HG03354 (cell line): ENCODE results near the gene DLX3.
A peak's percentile ranks its signal among the peaks of the same experiment; 100 is the strongest.

ENCODE experiments used
- ATAC-seq: cut with Tn5 transposase; IDR thresholded peaks from one replicate; pipeline ENCODE4 v1.9.1; 2021; ENCODE audit warnings: mild to moderate bottlenecking; ENCODE audit not compliant: unreplicated experiment, poor library complexity, severe bottlenecking

Gene DLX3

DNA sequence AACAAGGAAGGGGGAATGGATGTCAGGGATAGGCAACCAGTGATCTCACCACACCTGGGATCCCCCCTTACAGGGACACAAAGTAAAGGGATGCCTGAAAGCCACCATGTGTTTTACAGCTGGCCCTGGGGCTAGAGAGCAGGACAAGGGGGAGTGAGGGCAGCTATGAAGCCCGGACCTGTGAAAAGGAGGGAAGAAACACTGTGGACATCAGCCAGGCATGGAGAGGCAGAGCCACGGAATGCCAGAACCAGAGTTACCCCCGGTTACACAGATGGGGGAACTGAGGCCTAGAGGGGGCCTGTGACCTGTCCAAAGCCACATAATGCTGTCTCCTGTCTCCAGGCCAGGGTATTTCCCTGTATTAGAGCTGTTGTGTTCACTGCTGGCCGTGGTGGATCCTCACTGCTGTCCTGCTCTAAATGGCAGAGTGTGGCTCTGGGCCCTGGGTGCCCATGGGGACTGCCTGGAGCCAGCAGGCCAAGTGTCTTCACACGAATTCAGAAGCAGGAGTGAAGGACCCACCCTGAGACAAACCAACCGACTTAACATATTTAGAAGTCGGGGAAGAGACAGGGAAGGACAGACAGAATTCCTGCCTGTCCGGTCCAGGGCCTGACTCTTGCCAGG is 31.1 kb upstream of the DLX3 start:
- no peak for ATAC-seq

DNA sequence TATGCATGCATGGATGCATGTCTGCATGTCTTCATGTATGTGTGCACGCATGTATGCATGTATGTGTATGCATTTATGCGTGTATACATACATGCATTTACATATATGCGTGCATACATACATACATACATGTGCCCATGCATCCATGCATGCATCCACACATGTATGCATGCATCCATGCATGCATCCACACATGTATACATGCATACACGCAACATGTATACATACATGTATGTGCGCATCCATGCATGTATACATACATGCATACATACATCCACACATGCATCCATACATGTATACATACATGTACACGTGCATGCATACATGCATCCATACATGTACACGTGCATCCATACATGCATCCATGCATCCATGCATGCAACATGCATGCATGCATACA is 29.8 kb upstream of the DLX3 start:
- ATAC-seq, result no peak

DNA sequence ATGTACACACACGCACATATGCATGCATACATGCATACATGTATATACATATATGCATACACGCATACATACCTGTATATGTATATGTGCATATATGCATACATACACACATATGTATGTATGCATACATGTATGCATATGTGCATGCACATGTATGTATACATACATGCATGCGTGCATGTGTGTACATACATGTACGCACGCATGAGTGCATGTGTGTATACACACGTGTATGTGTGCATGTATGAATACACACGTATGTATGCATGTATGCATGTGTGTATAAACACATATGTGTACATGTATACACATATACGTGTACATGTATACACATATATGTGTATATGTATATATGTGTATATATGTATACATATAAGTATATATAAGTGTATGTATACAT is 28.5 kb upstream of the DLX3 start:
- ATAC-seq, result no peak

DNA sequence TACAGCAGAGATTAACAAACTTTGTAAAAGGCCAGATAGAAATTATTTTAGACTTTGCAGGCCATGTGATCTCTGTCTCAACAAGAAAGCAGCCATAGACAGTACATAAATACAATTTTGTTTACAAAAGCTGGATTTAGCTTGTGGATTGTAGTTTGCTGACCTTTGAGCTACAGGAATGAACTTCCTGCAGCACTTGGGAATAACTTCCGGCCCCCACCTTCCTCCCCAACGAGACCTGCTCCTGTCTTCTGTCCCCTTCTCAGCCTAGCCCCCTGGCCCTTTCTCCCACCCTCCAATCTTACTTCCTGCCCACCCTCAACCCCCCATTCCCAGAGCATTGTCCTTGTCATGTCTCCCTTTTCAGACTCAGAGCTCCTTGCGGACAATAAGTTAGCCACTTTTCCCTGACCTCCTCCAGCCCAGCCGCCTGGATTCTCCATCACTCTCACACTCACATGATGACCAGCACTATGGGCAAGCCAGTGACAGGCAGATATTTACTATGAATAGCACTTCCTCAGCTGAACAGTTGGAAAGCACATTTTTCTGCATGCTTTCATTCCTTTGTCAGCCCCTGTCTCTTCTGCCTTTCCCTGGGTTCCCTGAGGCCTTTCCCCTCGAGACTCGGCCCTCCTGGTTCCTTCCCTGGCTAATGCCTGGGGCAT is 27.6 kb upstream of the DLX3 start:
- no peak for ATAC-seq

DNA sequence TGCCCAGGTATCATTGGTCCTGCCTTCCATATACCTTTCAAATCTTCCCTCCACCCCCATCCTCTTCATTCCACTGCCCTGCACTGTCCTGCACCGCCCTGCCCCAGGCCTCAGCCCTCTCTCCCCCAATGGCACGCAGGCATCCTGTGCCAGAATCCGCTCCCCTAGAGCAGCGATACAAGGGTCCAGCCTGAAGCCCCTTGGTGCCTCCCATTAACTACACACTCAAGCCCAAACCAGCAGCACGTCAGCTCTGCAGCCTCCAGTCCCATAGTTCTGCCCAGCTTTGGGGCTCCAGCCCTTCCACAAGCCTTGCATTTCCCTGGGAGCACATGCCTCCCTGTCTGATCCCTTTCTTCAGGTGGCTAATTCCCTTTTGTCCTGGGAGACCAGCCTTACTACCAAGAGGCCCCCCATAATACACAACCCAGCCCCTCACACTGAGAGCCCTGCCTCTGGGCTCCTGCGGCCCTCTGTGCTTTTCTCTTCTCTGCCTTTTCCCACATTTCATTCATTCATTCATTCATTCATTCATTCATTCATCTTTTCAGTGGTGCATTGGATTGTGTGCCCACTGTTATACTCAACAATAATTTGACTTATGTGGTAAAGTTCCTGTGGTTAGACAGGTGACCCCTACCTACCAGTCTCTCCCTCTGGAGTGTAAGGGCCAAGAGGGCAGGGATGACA is 26.8 kb upstream of the DLX3 start:
- ATAC-seq, result no peak

DNA sequence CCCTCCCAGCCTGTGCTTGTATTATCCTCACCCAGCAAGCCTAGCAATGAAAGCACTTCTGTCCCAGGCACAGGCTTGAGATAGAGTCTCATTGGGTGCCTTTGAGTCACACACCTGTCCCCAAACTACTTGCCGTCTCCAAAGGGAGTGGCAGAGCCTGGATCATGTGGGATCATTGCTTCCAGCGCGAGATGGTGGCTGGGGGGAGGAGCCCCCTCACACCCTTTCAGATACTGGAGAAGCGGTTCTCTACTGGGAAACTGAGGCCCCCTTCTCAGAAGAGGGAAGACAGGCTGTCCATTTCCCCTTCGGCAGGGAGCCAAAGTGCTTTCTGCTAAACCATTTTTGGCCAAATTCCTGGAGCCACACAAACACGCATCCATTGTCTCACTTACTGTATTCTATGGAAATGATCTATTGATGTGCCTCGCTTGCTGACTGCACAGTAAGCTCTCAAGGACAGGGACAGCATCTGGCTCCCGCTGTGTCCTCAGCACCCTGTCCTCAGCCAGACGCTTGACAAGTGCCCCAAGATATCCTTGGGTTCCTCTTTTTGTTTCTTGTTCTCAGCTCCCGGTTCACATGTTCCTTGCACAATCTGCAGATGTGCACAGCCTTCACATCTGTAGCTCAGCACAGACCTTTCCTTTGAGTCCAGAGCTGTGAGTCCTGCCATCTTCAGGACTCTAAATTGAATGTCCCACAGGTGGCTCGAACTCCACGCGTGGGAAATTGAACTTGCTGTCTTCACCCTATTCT is 26.0 kb upstream of the DLX3 start:
- no peak for ATAC-seq

DNA sequence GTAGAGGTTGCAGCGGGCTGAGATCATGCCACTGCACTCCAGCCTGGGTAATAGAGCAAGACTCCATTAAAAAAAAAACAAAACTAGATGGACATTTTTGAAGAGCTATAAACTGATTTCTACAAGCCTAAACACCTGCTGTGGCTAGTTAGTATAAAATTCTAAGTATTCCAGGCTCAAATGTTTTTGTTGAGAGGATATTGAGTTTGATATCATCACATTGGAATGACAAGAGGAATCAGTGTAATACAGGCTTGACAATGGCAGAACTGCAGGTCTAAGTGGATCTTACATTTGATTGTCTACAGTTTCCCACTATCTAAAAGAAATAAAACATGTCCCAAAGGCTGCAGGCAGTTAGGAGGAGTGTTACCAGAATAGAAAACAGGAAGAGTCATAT is 23.9 kb upstream of the DLX3 start:
- no peak for ATAC-seq

DNA sequence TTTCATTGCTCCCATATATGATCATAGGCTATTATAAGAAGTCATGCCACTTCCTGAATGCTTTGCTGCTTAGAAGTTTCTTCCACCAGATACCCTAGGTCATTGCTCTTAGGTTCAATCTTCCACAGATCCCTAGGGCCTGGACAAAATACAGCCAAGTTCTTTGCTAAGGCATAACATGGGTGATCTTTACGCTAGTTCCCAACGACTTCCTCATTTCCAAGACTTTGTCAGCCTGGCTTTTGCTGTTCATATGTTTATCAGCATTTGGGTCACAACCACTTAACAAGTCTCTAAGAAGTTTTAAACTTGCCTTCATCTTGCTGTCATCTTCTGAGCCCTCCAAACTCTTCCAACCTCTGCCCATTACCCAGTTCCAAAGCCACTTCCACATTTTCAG is 20.1 kb upstream of the DLX3 start:
- no peak for ATAC-seq

DNA sequence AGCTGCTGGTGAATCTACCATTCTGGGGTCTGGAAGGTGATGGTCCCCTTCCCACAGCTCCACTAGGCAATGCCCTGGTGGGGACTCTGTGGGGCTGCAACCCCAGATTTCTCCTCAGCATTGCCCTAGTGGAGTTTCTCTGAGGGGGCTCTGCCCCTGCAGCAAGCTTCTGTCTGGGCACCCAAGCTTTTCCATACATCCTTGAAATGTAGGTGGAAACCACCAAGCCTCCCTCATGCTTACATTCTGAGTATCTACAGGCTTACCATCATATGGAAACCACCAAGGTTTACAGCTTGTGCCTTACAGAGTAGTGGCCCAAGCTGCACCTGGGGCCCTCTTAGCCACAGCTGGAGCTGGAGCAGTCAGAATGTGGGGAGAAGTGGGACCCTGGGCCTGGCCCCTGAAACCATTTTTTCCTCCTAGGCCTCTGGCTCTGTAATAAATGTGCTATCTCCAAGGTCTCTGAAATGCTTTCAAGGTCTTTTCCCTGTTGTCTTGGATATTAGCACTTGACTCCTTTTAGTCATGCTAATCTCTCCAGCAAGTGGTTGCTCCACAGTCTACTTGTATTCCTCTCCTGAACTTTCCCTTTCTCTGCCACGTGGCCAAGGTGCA is 19.6 kb upstream of the DLX3 start:
- ATAC-seq, result no peak

DNA sequence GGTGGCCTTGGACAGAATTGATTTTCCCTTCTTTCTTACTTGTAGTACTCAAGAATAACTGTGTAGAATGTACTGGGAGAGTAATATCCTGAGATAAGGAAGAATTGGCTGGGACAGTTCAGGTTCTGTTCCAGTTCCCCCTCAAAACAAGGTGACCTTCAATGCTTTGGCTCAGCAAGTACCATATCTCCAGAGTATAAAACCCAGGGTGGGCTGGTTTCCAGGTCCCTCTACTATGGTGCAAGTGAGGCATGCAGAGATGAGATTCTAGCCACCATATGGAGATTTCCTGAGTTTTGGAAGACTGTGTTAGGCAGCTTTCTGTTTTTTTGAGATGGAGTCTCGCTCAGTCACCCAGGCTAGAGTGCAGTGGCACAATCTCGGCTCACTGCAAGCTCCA is 18.1 kb upstream of the DLX3 start:
- no peak for ATAC-seq

DNA sequence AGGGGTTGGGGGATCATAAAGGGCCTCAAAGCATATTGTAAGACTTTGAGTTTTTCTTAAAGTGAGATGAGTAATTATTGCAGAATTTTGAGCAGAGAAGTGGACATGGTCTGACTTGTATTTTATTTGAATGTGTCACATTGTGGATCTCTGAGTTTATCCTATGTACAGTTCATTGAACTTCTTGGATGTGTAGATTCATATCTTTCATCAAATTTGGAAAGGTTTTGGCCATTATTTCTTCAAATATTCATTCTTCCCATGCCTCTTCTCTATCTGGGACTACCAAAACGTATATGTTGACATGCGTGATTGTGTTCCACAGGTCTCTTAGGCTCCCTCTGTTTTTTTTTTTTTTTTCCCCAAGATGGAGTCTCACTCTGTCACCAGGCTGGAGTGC is 14.3 kb upstream of the DLX3 start:
- no peak for ATAC-seq

DNA sequence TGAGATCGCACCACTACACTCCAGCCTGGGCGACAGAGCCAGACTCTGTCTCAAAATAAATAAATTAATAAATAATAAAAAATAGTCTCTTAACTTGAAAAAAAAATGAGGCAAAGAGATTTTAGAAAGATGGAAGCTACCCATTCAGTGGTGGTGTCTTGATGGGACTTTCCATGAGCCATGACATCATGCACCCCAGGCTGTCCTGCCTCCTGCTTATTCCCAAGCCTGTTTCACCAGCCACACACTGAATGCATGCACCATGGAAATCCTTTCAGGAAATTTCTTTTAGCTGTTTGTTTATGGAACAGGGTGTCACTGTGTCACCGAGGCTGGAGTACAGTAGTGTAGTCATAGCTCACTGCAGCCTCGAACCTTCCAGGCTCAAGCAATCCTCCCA is 8.9 kb upstream of the DLX3 start:
- ATAC-seq, result no peak

DNA sequence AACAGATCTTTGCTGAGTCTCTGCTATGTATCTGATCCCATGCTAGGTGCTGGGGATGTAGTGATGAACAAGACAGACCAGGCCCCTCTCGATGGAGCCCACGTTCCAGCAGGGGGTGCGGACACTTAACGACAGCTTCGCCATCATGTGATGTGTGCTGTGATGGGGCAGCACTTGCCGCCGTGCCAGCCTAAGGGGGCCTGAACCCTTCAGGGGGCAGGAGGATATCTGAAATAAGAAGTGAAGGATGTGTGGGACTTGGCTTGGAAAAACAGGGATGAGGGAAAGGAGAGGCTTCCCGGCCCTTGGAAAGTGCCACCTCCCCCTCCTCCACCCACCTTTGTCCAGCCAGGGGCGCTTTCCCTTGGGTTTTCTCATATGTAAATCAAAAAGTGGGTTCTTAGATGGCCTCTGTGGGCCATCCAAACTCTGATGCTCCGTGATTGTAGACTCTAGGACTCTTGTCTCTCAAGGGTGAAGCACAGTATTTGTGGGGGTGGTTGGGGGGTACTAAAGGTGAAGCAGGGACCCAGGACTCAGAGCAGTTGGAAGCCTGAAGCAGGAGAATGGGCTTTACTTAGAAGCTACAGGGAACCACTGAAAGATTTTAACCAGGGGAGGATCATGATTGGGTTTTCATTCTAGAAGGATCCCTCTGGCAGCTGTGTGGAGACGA is 4.0 kb upstream of the DLX3 start:
- no peak for ATAC-seq

DNA sequence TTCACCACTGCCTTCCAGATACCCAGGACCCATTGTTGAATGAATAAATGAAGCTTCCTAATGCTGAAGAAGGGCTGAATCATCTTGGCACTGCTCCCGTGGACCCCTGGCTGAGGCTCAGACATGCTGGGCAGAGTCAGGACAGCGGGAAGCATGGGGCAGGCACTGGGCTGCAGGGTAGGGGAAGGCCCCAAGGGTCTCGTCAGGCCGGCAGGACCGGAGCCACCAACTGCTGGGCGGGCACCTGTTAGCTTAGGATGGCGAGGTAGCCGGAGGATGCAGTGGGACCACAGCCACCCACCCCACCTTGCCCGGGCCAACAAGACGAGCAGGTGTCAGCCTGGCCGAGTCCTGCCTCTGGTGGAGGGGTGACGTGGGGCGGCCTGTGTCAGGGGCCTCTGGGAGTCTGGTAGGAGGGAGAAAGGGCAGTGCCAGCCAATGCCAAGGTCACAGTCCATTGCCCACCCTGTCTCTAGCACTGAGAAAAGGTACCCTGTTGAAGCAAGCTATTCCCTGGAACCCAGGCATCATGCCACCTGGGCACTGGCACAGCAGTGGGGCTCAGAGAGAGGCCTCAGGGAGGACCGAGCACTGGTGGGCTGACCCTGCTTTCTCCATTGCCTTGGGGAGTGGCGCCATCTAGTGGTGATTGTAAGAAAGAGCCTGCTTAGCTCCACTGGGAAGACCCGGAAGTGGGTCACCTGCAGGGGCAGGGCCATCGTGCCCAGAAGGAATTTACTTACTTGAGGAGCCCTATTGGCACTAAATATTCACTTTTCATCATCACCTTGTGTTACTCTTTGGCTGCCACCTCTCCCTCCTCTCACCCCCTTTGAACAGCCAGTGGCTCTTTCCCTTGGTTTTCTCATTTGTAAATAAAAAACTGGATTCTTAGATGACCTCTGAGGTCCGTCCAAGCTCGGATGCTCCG is 3.0 kb upstream of the DLX3 start:
- no peak for ATAC-seq

DNA sequence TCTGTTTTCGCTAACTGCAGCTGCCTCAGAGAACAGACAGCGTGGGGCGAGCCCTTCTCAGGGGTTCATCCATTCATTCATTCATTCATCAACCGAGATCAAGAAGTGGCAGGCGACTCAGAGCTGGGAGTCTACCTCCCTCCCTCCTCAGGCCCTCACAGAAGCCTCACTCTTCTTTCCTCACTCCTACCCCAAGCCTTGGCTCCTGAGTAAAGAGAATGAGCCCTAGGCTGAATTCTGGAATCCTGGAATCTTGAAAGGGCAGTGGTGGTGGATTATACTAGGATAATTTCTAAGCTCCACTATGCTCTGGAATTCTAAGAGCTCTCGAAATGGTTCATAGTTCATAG is 2.3 kb upstream of the DLX3 start:
- no peak for ATAC-seq

DNA sequence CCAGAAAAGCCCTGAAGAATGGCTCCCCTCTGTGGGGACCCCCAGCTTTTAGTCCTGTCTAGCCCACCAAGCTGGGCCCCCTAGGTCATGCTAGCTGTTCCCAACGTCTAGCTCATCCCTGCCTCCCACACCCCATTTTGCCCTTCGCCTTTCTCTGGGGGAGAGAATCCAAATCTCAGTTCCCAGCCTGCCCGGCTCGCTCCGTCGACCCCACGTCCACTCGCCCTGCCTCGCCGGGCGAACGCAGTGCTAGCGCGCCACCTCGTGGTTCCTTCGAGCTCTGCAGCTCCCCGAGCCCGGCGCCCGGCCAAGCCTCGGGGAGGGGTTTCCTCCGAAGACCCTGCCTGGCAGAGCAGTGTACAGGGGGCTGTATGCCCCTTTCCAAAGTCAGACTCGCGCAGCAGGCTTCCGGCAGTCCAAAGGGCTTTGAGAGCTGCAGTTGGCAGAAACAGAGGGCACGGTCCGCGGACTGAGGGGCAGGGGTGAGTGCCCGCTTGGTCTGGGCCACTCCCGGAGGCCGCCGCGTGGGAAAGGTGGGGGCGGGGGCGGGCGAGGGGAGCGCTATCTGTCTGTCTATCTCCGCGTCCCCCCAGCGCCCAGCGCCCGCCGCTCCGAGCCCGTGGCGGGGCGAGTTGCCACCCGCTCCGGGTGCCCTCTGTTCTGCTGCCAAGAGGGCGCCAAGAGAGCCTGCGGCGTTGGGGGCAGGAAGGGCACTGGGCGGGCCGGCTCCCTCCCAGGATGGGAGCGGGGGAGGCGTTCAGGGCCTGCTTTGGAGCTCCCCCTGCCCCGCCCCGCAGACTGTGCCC is 1.7 kb upstream of the DLX3 start:
- peak; percentile 50 for ATAC-seq

DNA sequence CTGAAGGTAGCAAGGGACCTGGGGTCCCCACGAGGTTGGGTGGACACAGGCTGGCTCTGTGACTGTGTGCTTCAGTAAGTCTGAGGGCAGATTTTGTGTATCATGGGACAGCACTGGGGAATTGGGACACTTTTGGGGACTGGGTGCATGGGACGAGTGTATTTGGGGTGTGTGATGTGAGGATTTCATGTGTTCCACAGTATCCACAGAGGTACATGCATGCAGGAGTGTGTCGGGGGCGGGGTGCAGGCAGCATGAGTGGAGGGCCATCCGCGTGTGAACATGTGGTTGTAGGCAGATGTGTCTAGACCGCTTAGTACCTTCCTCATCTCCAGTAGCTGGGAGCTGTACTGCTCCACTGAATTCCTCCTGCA is 1.1 kb upstream of the DLX3 start:
- no peak for ATAC-seq
